C4-2B (cell line): ENCODE results near the gene MEGF10.

Source experiments
- ZFX ChIP-seq: fragments of 450-650 bp; IDR thresholded peaks from 2 replicates; pipeline ENCODE4 v1.6.1; 2017
- TF ChIP-seq, protein P1 (sequence below): fragments of 450-650 bp; conservative IDR thresholded peaks from 2 replicates; pipeline ENCODE4 v1.5.1; 2017; ENCODE audit warnings: mild to moderate bottlenecking

GRCh38 chr5:127429928-127430327, 139.3 kb downstream of the MEGF10 start:
- TF ChIP-seq, protein P1, sequence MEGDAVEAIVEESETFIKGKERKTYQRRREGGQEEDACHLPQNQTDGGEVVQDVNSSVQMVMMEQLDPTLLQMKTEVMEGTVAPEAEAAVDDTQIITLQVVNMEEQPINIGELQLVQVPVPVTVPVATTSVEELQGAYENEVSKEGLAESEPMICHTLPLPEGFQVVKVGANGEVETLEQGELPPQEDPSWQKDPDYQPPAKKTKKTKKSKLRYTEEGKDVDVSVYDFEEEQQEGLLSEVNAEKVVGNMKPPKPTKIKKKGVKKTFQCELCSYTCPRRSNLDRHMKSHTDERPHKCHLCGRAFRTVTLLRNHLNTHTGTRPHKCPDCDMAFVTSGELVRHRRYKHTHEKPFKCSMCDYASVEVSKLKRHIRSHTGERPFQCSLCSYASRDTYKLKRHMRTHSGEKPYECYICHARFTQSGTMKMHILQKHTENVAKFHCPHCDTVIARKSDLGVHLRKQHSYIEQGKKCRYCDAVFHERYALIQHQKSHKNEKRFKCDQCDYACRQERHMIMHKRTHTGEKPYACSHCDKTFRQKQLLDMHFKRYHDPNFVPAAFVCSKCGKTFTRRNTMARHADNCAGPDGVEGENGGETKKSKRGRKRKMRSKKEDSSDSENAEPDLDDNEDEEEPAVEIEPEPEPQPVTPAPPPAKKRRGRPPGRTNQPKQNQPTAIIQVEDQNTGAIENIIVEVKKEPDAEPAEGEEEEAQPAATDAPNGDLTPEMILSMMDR, result no peak
- no peak for TF ChIP-seq ZFX
